Brain pericyte (primary cell): ENCODE data around the gene CDC34.

Source experiments
- DNase-seq: peaks from one replicate; pipeline ENCODE4 v3.0.0-alpha.2; 2012; ENCODE audit warnings: low read depth, low spot score

The CDC34 gene

DNA sequence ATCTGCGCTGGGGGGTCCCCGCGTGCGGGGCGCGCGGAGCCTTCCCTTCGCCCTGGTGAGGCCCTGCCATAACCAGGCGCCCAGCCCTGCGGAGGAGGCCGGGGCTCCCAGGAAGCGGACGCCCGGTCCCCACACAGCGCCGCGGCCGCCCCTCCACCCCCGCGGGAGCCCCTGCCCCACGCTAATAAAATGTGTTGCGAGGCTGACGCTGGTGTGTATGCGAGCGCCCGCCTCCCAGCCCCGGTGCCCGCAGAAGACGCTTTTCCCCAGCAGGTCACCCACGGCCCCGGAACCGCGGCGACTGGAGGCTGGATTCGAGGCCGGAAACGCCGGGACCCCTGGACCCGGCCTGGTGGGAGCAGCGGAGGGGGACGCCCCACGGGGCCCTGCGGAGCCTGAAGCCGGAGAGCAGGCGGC lies 12.1 kb upstream of the CDC34 start:
- no peak for DNase-seq

DNA sequence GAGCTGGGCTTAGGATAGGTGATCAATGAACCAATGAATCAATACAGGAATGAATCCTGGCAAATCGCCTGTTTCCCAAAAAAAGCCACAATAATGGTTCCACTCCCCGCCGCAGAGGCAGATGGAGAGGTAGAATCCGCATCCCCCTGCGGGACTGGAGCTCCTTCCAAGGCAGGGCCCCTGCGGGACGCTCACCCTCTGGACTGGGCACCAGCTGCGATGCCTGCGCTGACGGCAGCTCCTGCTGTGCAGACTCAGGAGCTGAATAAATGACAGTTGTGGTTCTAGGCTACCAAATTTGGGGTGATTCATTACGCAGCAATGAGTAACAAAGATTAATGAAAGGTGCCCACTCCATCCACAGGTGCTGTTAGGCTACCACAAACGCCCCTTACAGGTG lies 8.8 kb upstream of the CDC34 start:
- no peak for DNase-seq

DNA sequence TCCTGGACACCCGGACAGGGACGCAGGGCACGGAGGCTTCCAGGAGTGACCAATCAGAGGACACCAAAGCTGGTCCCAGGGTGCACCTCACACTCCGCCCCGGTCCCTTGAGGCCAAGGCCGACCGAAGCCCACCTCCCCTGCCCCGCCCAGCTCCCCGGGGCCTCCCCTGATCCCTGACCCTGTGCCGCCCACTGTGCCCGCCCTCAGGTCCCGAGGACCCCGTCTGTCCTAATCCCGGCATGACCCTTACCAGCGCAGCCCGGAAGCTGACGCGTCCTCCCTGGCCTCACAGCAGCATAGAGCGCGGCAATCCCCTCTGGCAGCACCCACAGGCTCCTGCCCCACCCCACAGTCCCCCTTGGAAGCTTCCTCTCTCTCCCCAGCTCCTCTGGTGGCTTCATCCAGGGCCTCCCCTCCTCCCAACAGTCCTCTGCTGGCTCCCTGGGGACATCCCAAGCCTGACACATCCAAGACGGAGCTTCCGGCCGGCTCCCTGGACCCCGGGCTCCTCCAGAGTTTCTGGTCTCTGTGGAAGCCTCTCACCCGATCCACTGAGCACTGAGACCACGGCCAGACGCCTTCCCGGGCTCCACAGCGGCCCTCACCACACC lies 7.4 kb upstream of the CDC34 start:
- no peak for DNase-seq

DNA sequence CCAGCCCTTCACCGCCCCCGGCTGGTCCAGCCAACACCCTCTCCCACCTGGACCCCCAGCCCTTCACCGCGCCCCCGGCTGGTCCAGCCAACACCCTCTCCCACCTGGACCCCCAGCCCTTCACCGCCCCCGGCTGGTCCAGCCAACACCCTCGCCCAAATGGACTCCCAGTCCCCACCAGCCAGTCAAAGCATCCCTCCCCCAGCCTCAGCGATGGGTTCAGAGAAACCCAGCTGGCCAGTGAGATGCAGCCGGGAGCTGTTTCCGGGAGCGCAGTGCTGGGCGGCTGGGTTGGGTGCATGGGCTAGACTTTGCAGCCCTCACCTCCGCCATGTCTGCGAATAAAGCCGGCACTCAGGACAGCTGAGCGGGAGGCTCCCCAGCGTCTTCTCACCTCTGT lies 6.5 kb upstream of the CDC34 start:
- no peak for DNase-seq

DNA sequence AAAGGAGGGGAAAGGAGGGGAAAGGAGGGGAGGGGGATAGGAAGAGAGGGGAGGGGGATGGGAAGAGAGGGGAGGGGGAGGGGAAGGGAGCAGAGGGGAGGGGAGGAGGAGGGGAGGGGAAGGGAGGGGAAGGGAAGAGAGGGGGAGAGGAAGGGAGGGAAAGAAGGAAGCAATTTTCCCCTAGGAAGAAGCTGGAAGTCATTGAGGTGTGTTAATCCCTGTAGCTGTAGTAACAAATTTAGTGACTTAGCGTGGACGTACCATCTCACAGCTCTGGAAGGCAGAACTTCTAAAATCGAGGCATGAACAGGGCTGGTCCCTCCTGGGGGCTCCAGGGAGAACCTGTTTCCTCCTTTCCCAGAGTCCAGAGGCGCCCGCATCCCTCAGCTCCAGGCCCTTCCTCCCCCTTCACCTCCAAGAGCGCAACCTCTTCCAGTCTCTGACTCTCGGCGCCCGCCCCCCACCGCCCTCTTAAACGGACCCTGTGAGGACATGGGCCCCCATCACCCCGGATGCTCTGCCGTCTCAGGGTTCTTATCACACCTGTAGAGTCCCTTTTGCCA lies 5.6 kb upstream of the CDC34 start:
- no peak for DNase-seq

DNA sequence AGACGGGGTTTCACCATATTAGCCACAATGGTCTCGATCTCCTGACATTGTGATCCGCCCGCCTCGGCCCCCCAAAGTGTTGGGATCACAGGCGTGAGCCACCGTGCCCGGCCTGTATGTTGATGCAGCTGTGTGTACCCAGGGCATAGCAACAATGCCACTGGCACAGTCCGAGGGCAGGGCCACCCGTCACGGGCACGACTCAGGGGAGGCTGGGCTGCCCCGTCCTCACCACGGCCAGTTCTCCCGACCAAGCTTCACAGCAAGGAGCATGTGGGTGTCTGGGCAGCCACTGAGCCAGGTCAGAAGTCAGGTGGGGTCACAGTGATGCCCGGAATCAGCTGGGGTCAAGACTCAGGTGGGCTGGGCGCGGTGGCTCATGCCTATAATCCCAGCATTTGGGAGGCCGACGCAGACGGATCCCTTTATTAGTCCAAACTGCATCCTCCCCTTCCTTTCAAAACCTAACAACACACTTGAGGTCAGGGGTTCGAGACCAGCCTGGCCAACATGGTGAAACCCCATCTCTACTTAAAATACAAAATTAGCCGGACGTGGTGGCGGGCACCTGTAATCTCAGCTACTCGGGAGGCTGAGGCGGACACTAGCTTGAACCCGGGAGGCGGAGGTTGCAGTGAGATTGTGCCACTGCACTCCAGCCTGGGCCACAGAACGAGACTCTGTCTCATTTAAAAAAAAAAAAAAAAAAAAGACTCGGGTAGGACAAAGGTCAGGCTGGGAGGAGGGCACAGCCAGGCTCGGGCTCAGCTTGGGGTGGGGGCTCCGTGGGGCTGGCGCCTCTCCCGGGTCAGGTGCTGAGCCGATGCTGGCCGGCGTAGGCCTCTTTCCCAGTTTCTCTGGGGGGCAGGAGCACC lies 1.2 kb upstream of the CDC34 start:
- no peak for DNase-seq

DNA sequence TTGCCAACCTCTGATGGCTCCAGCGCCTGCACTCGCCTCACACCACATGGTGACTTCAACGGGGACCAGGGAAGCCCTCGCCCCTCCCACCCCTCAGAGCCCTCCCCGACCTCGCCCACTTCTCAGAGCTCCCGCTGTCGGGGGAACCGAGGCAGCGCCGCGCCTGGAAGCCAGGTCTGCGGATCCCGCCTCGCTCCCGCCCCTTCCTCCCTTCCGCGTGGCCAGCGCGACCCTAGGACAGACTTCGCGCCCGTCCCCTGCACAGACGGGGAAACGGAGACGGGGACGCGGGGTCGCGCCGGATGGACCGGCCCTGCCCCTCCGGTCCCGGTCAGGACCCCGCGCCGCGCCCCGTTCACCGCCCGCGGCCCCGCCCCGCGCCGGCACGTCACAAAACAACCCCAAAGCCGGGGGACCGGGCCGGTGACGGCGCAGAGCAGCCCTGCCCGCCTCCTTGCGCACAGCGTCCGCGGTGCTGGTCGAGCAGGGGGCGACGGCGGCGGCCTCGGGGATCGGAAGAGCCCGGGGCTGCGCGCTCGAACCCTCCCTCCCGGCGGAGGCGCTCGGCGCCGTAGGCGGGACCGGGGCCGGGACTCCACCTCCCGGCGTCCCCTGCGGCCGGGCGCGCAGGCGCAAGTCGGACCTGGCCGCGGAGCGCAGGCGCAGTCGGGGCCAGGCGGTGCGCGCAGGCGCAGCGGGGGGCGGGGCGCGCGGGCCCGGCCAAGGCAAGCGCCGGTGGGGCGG lies 379 bp upstream of the CDC34 start:
- DNase-seq, result no peak

DNA sequence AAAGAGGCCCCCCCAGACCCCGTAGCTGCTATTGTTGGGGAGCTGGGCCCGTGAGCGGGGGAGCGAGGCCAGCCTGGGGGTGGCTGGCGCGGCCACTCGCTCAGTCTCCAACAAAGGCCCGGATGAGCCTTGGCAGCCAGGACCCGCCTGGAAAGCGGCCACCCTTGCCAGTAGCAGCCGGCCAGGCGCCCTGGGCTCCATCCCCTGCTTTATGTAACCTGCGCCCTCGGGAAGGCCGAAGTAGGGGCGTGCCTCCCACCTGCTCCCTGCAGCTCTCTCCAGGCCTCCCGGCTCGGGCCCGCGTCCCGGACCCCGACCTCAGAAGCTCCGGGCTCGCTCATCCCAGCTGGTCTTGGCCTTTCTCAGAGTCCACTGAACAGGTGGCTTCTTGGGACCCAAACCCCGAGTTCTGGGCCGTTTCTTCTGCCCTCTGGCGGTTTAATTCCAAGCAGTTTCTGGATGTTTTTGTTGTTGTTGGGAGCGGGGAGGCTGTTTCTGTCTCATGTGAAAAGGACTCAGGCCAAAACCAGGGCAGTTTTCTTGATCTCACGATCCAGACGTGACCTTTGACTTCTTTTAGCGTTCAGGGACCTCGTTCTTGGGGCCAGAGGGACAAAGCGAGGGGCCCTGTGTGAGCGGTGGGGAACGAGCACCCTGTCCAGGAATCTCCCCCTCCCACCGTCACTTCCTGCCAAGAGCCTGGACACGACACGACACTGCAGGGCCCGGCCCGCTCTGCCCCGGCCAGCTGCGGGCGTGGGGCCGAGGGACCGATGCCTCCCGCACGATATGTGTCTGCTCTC lies 1.2 kb downstream of the CDC34 start:
- DNase-seq, result no peak

DNA sequence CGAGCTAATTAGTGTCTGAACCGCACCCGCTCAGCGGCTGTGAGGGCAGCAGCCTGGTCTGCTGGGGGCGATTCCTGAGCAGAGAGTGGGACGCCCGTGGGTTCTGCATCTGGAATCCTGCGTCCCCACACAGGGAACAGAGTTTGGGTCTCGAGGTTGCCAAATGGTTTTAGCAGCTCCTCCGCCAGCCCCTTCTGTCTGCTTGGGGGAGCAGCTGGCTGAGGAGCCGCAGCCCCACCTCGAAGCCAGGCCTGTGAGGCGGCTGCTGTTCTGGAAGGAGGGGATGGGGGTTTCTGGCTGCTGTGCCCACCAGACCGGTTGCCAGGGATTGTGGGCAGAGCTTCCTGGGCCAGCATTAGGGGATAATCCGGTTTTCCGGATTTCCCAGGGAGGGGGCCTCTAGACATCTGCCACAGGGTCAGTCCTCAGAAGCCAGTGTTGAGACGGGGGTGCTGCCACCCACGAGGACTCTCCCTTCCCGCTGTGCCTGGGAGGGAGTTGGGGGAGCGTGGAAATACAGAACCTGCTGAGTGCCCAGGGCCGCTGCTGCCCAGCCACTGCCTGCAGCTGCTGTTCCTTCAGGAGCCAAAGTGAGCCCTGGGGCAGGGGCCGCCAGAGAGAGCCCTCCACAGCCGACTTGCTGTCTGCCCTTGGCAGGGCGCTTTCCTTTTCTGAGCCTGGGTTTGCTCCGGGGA lies 2.0 kb downstream of the CDC34 start:
- no peak for DNase-seq

DNA sequence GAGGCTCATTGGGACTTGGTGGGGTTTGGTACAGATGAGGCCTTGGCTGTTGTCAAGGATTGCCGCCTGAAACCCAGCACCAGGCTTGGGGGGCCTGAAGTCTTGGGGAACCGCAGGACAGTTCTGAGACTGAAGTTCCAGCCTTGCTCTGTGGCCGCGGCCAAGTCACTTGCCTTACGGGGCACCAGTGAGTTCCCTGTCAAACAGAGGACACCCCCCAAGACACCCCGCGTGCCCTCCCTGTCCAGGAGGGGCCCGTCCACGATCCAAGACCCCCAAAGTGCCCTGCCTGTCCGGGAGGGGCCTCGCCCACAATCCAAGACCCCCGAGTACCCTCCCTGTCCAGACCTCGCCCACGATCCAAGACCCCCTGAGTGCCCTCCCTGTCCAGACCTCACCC lies 2.5 kb downstream of the CDC34 start:
- no peak for DNase-seq

DNA sequence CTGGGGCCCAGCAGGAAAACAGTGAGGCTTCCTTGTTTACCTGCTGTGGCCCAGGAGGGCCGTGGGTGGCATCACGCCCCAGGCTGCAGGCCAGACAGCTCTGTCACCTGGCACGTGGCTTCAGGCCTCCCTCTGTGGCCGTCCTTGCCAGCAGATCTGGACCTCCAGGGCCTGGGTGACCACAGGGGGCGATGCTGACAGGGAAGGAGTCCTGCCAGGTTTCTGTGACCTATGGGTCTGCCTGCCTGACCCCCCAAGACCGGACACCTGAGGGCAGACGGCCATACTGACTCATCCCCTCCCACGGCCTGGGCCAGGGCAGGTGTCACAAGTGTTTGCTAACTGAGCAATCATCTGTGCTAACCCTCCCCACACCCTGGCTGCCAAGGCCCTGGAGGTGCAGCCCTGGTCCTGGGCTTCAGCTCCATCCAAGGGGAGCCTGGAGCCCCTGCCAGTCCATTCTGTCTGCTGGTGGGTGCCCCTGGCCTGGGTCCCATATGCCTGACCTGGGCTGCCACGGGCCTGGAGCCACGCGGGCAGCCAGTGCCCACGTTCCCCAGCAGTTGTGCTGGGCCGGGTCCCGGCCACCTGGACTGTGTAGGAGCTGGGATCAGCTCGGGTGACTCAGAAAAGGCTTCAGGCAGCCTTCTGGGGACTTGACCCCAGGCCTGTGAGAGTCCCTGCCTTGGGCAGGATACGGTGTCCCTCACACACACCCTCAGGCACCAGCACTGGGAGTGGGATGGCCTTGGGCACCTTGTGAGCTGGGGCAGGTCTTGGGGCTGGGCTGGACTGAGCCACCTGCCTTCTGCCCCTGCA lies 3.7 kb downstream of the CDC34 start:
- no peak for DNase-seq

DNA sequence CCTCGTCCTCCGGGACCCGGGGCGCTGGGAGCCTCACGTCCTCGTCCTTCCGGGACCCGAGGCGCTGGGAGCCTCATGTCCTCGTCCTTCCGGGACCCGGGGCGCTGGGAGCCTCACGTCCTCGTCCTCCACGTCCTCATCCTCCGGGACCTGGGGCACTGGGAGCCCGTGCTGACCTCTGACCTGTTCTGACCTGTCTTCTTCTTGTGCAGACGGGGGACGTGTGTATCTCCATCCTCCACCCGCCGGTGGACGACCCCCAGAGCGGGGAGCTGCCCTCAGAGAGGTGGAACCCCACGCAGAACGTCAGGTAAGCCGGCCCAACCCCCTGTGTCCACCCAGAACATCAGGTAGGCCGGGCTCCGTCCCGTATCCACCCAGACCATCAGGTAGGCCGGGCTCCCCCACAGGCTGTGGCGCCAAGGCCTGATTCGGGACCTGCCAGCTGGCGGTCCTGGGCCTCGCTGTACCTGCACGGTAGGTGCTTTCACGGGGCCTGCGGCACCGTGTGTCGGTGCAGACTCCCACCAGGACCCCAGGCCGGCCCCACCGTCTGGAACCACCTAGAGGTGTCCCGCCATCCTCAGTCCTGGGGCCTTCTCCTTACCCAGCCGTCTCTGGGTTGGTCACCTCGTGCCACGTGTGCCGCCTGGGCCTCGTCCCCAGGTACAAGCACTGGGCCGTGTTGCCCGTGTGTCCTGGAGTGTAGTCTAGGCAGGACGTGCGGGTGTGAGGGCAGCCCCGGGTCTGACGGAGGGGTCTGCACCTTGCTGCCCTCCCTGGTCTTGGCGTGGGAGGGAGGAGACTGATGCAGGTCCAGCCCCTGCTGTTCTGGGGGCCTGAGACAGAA lies 4.7 kb downstream of the CDC34 start:
- DNase-seq, result no peak

DNA sequence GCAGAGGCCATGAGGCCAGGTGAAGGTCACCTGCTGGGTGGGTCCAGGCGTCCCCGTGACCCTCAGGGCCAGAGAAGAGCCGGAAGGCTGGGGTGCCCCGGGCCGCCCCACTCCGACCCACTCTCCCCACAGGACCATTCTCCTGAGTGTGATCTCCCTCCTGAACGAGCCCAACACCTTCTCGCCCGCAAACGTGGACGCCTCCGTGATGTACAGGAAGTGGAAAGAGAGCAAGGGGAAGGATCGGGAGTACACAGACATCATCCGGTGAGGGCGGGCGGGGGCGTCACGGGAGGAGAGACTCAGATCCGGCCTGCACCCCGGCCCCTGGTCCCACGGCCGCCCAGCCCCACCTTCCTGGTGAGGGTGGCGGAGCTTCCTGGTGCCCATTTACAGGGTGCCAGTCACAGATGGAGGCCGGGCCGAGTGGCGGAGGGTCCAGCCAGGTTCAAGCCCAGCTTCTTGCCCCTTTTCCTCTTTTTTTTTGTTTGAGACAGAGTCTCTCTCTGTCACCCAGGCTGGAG lies 5.4 kb downstream of the CDC34 start:
- DNase-seq, result no peak

DNA sequence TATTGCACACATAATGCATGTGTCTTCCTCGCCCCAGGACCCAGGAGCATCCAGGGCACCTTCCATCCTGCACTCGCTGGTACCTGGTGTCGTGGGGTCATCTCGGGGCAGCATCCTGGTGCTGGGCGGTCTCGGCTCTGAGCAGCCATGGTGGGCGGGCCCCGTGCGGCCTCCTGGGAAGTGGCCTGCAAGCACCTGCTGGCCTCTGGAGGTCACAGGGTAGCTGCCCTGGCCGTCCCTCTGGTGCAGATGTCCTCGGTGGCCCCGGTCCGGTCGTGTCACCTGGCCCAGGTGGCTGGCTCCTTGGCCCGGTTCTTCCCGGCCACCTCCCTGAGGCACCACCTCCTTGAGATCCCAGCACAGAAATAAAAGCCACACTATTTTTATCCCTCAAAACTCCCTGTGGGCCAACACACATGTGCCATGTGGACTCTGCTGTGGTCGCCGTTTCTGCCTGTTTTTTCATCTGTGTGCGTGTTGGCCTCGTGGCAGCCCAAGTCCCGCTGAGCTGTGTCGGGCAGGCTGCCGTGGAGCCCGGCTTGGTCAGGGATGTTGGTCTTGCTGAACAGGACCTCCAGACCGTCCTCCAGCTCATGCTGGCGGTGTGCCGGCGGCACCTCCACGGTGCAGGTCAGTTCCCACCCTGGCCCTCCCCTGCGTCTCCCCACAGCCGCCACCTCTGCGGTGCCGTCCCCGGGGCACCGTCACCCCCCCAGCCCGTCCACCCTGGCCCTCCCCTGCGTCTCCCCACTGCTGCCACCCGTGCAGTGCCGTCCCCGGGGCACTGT lies 7.3 kb downstream of the CDC34 start:
- no peak for DNase-seq

DNA sequence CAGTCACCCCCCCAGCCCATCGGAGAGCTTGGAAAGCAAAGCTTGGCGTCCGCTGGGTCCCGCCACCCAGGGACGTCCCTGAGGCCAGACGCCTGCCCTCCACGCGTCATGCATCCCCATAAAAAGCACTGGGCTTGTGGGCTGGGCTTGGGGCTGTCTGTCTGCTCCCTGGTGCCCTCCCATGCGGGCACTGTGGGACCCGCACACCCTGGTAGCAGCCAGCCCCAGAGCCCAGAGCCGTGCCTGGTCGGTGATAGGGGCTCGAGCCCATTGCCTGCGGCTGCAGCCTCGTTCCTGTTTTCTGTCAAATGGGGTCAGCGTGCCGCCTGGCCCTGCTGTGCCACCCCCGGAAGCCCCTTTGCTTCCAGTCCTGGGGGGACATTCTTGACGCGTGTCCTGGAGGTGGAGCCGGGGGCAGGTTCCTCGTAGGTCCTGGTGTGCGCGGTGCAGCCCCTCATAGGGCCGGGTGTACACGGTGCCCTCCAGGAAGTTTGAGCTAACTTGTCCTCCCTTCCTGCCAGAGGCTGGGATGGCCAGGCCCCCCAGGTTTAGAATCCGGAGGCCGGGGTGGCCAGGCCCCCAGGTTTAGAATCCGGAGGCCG lies 8.0 kb downstream of the CDC34 start:
- DNase-seq, result no peak

DNA sequence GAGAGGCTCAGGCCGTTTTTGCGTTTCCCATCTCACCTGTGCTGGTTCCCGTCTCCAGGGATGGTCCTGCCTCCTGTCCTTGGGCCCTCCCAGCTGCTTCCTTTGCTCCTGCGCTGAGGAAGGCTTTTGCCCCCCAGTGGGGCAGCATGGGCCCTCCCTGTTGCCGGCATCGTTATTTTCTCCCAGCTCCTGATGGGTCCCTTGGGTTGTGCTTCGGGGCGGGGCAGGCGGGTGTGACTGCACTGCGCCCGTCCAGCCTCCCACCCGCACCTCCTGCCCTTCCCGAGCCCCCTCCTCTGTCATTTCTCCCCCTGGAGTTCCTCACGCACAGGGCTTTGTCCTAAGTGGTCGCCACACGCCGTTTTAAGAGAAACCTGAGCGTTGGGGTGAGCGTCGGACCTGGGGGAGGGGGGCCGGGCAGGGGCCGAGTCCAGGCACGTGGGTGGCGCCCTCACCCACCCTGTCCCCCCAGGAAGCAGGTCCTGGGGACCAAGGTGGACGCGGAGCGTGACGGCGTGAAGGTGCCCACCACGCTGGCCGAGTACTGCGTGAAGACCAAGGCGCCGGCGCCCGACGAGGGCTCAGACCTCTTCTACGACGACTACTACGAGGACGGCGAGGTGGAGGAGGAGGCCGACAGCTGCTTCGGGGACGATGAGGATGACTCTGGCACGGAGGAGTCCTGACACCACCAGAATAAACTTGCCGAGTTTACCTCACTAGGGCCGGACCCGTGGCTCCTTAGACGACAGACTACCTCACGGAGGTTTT lies 9.5 kb downstream of the CDC34 start:
- DNase-seq, result no peak

DNA sequence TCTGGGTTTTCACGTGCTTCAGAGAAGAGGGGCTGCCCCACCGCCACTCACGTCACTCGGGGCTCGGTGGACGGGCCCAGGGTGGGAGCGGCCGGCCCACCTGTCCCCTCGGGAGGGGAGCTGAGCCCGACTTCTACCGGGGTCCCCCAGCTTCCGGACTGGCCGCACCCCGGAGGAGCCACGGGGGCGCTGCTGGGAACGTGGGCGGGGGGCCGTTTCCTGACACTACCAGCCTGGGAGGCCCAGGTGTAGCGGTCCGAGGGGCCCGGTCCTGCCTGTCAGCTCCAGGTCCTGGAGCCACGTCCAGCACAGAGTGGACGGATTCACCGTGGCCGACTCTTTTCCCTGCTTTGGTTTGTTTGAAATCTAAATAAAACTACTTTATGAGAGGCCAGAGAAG lies 10.1 kb downstream of the CDC34 start:
- no peak for DNase-seq
